GM23338 (cell line): ENCODE measurements around the gene HOXB4. TPM values are rescaled to one million over a fixed set of nuclear protein-coding genes. Genes with fewer than 3 reads are reported as not detected.

Experiments used
- ATAC-seq: fragments of 200-7000 bp; cut with Tn5 transposase; 3 replicates; pipeline ENCODE4 v1.9.1; 2020
- DNase-seq: peaks from one replicate; pipeline ENCODE4 v3.0.0-alpha.2; 2015; ENCODE audit warnings: low spot score
- H2AFZ ChIP-seq: fragments of 200-600 bp; sonication (generic); 2 replicates; pipeline ENCODE4 v1.8.0; 2016; ENCODE audit warnings: antibody characterized with exemption, mild to moderate bottlenecking, moderate library complexity
- H3F3A ChIP-seq: fragments of 200-600 bp; sonication (generic); replicated peaks from 2 replicates; pipeline ENCODE4 v1.8.0; 2017; ENCODE audit warnings: antibody characterized with exemption, mixed run types, low read depth
- H3K27ac ChIP-seq: fragments of 200-600 bp; sonication (generic); 2 replicates; pipeline ENCODE4 v1.6.1; 2016; ENCODE audit warnings: low read depth
- H3K27me3 ChIP-seq: fragments of 200-600 bp; sonication (generic); 2 replicates; pipeline ENCODE4 v1.8.0; 2016; ENCODE audit warnings: mild to moderate bottlenecking, mixed run types, moderate library complexity; ENCODE audit not compliant: insufficient read depth
- H3K36me3 ChIP-seq: fragments of 200-600 bp; sonication (generic); 2 replicates; pipeline ENCODE4 v1.8.0; 2016; ENCODE audit warnings: mild to moderate bottlenecking; ENCODE audit not compliant: insufficient read depth
- H3K4me1 ChIP-seq: fragments of 200-600 bp; sonication (generic); 2 replicates; pipeline ENCODE4 v1.8.0; 2016; ENCODE audit warnings: mild to moderate bottlenecking, moderate library complexity; ENCODE audit not compliant: insufficient read depth
- H3K4me2 ChIP-seq: fragments of 200-600 bp; sonication (generic); 2 replicates; pipeline ENCODE4 v1.7.1; 2017; ENCODE audit warnings: mixed run types
- H3K4me3 ChIP-seq: fragments of 200-600 bp; sonication (generic); 2 replicates; pipeline ENCODE4 v1.6.1; 2016; ENCODE audit warnings: mixed run types
- H3K79me2 ChIP-seq: fragments of 200-600 bp; sonication (generic); replicated peaks from 2 replicates; pipeline ENCODE4 v1.8.0; 2017; ENCODE audit warnings: mild to moderate bottlenecking; ENCODE audit not compliant: insufficient read depth
- H3K9me2 ChIP-seq: fragments of 200-600 bp; sonication (generic); 2 replicates; pipeline ENCODE4 v1.8.0; 2017; ENCODE audit not compliant: insufficient read depth
- H4K20me1 ChIP-seq: fragments of 200-600 bp; sonication (generic); replicated peaks from 2 replicates; pipeline ENCODE4 v1.8.0; 2017; ENCODE audit warnings: mild to moderate bottlenecking; ENCODE audit not compliant: insufficient read depth
- H3K27ac Mint-ChIP-seq: 2 replicates; pipeline ENCODE4 v1.8.0; 2020; ENCODE audit warnings: inconsistent platforms, mild to moderate bottlenecking, moderate library complexity, mixed read lengths
- H3K27me3 Mint-ChIP-seq: 3 replicates; pipeline ENCODE4 v1.8.0; 2022; ENCODE audit warnings: low read depth, mild to moderate bottlenecking, moderate library complexity, mixed read lengths, inconsistent platforms; ENCODE audit not compliant: insufficient read depth, poor library complexity
- H3K36me3 Mint-ChIP-seq: 3 replicates; pipeline ENCODE4 v1.8.0; 2021; ENCODE audit warnings: low read depth, mild to moderate bottlenecking, inconsistent platforms, moderate library complexity, mixed read lengths
- H3K4me1 Mint-ChIP-seq: 3 replicates; pipeline ENCODE4 v1.8.0; 2020; ENCODE audit warnings: mild to moderate bottlenecking, inconsistent platforms, mixed read lengths
- H3K4me3 Mint-ChIP-seq: 3 replicates; pipeline ENCODE4 v1.8.0; 2021; ENCODE audit warnings: moderate library complexity, mild to moderate bottlenecking, inconsistent platforms, mixed read lengths
- H3K9me3 Mint-ChIP-seq: 3 replicates; pipeline ENCODE4 v1.8.0; 2020; ENCODE audit warnings: moderate library complexity, mild to moderate bottlenecking, inconsistent platforms, mixed read lengths
- CREB1 ChIP-seq: fragments of 250-450 bp; sonication (Bioruptor Pico); IDR thresholded peaks from 2 replicates; pipeline ENCODE4 v1.5.0; 2020; ENCODE audit warnings: low read depth, mild to moderate bottlenecking, moderate library complexity
- ETS1 ChIP-seq: IDR thresholded peaks from 2 replicates; pipeline ENCODE4 v1.6.1; 2016; ENCODE audit warnings: antibody characterized with exemption
- EZH2 ChIP-seq: fragments of 200-600 bp; sonication (generic); IDR thresholded peaks from one replicate; pipeline ENCODE4 v1.8.0; 2017; ENCODE audit warnings: antibody characterized with exemption, mild to moderate bottlenecking, low read depth; ENCODE audit not compliant: unreplicated experiment
- STAT1 ChIP-seq: IDR thresholded peaks from one replicate; pipeline ENCODE4 v1.6.1; 2016; ENCODE audit warnings: antibody characterized with exemption; ENCODE audit not compliant: unreplicated experiment
- ZNF114 ChIP-seq: fragments of 250-450 bp; sonication (Bioruptor Pico); IDR thresholded peaks from 2 replicates; pipeline ENCODE4 v1.5.0; 2020; ENCODE audit warnings: mild to moderate bottlenecking, moderate library complexity
- ZNF331 ChIP-seq: fragments of 250-450 bp; sonication (Bioruptor Pico); IDR thresholded peaks from 2 replicates; pipeline ENCODE4 v1.5.0; 2020; ENCODE audit warnings: low read depth, mild to moderate bottlenecking, moderate library complexity
- polyA plus RNA-seq: library from polyadenylated mRNA; unstranded; fragments of >200 nt; fragmentation: Nextera tagmentation; extraction: Ambion mirVana; gene quantifications from 2 replicates; pipeline ENCODE4 v1.2.1, GENCODE V29; 2016
- total RNA-seq: library from RNA; depleted of rRNA; stranded (reverse); fragments of >200 nt; shearing (Covaris generic); gene quantifications from 2 replicates; pipeline ENCODE4 v1.2.3, GENCODE V29; 2014
- TF ChIP-seq, protein P1 (sequence below): fragments of 250-450 bp; sonication (Bioruptor Pico); IDR thresholded peaks from 2 replicates; pipeline ENCODE4 v1.5.0; 2020; ENCODE audit warnings: mild to moderate bottlenecking, moderate library complexity

HOXB4 gene
- total and polyA plus RNA-seq, 2 experiments from 2014 or later = not detected

DNA sequence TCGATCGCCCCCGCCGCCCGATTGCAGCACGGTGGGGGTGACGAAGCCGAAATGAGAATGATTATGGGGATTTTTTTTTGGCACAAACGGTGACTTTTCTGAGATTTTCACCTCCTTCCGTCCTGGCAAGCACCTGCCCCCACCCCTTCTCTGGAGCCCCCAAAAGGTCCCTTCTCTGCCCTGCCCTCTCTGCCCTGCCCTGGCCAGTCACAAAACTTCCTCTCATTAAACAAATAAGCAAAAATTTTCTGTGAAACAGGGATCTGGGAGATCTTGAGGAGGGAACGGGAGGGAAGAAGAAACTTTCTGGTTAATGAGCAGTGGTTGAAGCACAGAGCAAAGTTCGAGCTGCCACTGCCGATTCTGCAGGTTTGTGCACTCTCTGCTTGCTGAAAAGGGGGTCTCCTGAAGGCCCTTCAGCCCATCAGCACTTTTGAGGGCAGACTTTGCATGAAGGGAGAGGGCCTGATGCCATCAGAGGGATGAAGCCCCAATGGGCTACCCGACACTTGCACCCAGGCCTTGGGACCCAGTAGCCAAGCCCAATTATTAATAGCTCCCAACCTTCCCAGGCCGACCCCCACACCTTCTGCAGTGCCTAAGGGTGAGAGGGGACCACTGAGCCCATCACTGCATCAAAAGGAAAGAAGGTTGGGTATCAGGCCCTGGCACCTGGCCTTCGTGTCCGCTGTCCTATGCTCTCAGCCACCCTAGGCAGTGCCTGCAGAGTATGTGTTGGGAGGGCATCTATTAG is 38.0 kb upstream of the HOXB4 start:
- Histone ChIP-seq H4K20me1 (peaks cover 50% of the 10 kb centered on the region), H3K36me3 (no peaks in the 10 kb centered on the region), H3K9me2 (no peaks in the 10 kb centered on the region), H2AFZ (no peak overlapping the region), H3K27ac (no peak overlapping the region), H3F3A (peaks cover 38% of the 10 kb centered on the region), H3K4me2 (no peak overlapping the region), H3K4me1 (peaks cover 42% of the 10 kb centered on the region), H3K79me2 (no peaks in the 10 kb centered on the region), H3K4me3 (no peak overlapping the region), H3K27me3 (peaks cover 100% of the 10 kb centered on the region)
- peaks cover 33% of the 10 kb centered on the region for H3K4me1 Mint-ChIP-seq
- H3K36me3 Mint-ChIP-seq = no peaks in the 10 kb centered on the region; the same call in 2 of the 3 replicates
- no peak overlapping the region for H3K27ac Mint-ChIP-seq
- H3K4me3 Mint-ChIP-seq = no peak overlapping the region; the same call in 2 of the 3 replicates
- TF ChIP-seq ZNF114 (CRISPR knock-in tag) (no peak), ZNF331 (CRISPR knock-in tag) (no peak), STAT1 (no peak), EZH2 (peak; percentile 85), CREB1 (no peak)
- H3K27me3 Mint-ChIP-seq = peaks cover 99% of the 10 kb centered on the region
- peaks cover 7% of the 10 kb centered on the region; the same call in 2 of the 3 replicates for H3K9me3 Mint-ChIP-seq
- no peak for ATAC-seq
- DNase-seq = no peak

GRCh38 chr17:48615047-48615962 is 37.2 kb upstream of the HOXB4 start, which contains the start of gene HOXB8:
TSS of gene HOXB8 (minus strand) at chr17:48615292. CDS start at chr17:48614704, 588 bp downstream.
- H3K27ac ChIP-seq = no peak within 1 kb of the TSS
- no peaks in the 10 kb centered on the region for H3K79me2 ChIP-seq
- H3K4me2 ChIP-seq = no peak within 1 kb of the TSS; the same call in 1 of the 2 replicates

More at GRCh38 chr17:48615047-48615962, 37.2 kb upstream of the HOXB4 start, which contains the start of gene HOXB8:
- H3K9me2 ChIP-seq = no peaks in the 10 kb centered on the region
- peaks cover 7% of the 10 kb centered on the region; the same call in 2 of the 3 replicates for H3K9me3 Mint-ChIP-seq
- TF ChIP-seq EZH2 (peak; percentile 90), ETS1 (no peak), ZNF114 (CRISPR knock-in tag) (no peak)
- TF ChIP-seq, protein P1, sequence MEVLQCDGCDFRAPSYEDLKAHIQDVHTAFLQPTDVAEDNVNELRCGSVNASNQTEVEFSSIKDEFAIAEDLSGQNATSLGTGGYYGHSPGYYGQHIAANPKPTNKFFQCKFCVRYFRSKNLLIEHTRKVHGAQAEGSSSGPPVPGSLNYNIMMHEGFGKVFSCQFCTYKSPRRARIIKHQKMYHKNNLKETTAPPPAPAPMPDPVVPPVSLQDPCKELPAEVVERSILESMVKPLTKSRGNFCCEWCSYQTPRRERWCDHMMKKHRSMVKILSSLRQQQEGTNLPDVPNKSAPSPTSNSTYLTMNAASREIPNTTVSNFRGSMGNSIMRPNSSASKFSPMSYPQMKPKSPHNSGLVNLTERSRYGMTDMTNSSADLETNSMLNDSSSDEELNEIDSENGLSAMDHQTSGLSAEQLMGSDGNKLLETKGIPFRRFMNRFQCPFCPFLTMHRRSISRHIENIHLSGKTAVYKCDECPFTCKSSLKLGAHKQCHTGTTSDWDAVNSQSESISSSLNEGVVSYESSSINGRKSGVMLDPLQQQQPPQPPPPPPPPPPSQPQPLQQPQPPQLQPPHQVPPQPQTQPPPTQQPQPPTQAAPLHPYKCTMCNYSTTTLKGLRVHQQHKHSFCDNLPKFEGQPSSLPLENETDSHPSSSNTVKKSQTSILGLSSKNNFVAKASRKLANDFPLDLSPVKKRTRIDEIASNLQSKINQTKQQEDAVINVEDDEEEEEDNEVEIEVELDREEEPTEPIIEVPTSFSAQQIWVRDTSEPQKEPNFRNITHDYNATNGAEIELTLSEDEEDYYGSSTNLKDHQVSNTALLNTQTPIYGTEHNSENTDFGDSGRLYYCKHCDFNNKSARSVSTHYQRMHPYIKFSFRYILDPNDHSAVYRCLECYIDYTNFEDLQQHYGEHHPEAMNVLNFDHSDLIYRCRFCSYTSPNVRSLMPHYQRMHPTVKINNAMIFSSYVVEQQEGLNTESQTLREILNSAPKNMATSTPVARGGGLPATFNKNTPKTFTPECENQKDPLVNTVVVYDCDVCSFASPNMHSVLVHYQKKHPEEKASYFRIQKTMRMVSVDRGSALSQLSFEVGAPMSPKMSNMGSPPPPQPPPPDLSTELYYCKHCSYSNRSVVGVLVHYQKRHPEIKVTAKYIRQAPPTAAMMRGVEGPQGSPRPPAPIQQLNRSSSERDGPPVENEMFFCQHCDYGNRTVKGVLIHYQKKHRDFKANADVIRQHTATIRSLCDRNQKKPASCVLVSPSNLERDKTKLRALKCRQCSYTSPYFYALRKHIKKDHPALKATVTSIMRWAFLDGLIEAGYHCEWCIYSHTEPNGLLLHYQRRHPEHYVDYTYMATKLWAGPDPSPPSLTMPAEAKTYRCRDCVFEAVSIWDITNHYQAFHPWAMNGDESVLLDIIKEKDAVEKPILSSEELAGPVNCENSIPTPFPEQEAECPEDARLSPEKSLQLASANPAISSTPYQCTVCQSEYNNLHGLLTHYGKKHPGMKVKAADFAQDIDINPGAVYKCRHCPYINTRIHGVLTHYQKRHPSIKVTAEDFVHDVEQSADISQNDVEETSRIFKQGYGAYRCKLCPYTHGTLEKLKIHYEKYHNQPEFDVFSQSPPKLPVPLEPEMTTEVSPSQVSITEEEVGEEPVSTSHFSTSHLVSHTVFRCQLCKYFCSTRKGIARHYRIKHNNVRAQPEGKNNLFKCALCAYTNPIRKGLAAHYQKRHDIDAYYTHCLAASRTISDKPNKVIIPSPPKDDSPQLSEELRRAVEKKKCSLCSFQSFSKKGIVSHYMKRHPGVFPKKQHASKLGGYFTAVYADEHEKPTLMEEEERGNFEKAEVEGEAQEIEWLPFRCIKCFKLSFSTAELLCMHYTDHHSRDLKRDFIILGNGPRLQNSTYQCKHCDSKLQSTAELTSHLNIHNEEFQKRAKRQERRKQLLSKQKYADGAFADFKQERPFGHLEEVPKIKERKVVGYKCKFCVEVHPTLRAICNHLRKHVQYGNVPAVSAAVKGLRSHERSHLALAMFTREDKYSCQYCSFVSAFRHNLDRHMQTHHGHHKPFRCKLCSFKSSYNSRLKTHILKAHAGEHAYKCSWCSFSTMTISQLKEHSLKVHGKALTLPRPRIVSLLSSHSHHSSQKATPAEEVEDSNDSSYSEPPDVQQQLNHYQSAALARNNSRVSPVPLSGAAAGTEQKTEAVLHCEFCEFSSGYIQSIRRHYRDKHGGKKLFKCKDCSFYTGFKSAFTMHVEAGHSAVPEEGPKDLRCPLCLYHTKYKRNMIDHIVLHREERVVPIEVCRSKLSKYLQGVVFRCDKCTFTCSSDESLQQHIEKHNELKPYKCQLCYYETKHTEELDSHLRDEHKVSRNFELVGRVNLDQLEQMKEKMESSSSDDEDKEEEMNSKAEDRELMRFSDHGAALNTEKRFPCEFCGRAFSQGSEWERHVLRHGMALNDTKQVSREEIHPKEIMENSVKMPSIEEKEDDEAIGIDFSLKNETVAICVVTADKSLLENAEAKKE (CRISPR knock-in tag) = no peak
- 0 out of 2 replicates have a peak within 1 kb of the TSS, but pooled peaks have one; percentile 30 for H3K4me3 ChIP-seq
- peaks cover 32% of the 10 kb centered on the region for H3F3A ChIP-seq
- no peak within 1 kb of the TSS for H2AFZ ChIP-seq
- no peak within 1 kb of the TSS; the same call in 2 of the 3 replicates for H3K4me3 Mint-ChIP-seq
- H3K27ac Mint-ChIP-seq = no peak within 1 kb of the TSS
- H3K4me1 ChIP-seq = peaks cover 46% of the 10 kb centered on the region
- peaks cover 100% of the 10 kb centered on the region for H3K27me3 ChIP-seq
- H3K36me3 ChIP-seq = no peaks in the 10 kb centered on the region
- DNase-seq (no peak), ATAC-seq (no peak)
- H3K27me3 Mint-ChIP-seq = peaks cover 99% of the 10 kb centered on the region
- peaks cover 37% of the 10 kb centered on the region for H3K4me1 Mint-ChIP-seq
- H4K20me1 ChIP-seq = peaks cover 41% of the 10 kb centered on the region
- H3K36me3 Mint-ChIP-seq = no peaks in the 10 kb centered on the region; the same call in 2 of the 3 replicates
